Peyer's patch (tissue), 4 donors: ENCODE measurements around the gene LYPD4.

Source experiments
- POLR2A ChIP-seq, 2 donors: fragments of 450-650 bp; IDR thresholded peaks; one replicate each; pipeline ENCODE4 v1.5.1; 2017; ENCODE audit warnings: antibody characterized with exemption in 2 of 2, mild to moderate bottlenecking in 2 of 2, moderate library complexity in 2 of 2
- TF ChIP-seq, protein P1 (sequence below), 6 experiments: fragments of 450-650 bp in 4 of 6; fragments of 200-600 bp in 2 of 6; sonication (generic) in 1 of 6; IDR thresholded peaks; one replicate each; pipeline ENCODE4 v1.5.1; 2017 to 2019; ENCODE audit warnings: antibody characterized with exemption in 6 of 6, mild to moderate bottlenecking in 3 of 6, moderate library complexity in 1 of 6

DNA sequence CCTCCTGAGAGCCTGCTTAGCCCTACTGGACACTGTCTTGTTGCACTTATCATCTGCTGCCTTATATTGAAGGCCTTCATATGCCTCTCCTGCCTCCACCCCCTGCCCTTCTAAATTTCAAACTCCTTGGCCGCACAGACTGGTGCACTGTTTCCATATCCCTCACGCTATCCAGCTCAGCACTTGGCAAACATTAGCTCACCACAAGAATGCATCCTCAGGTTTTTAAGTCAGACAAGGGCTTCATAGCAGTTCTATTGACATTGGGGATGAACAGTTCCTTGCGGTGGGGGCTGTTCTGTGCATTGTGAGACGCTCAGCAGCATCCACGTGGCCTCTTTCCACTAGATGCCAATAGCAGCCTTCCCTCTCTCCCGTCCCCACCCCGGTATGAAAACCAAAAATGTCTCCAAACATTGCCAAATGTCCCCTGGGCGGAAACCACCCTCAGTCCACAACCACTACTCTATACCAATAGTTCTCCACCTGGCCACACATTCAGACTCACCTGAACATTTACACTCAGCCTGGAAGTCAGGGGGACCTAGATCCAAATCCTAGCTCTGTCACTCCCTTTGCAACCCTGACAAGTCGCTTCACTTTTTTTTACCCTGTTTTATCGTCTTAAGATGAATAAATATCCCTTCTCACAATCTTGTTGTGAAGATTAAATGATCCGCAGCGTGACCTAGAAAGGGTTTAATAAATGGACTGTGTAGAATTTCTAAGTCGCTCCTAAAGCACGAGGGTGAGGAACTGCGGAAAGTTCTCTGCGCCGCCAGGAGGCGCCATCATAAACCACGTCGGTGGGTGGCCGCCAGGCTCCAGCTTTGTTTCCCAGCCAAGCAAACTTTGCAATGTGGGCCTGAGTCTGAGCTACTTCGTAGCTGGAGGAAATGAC is 51.7 kb downstream of the LYPD4 start:
- TF ChIP-seq, protein P1, sequence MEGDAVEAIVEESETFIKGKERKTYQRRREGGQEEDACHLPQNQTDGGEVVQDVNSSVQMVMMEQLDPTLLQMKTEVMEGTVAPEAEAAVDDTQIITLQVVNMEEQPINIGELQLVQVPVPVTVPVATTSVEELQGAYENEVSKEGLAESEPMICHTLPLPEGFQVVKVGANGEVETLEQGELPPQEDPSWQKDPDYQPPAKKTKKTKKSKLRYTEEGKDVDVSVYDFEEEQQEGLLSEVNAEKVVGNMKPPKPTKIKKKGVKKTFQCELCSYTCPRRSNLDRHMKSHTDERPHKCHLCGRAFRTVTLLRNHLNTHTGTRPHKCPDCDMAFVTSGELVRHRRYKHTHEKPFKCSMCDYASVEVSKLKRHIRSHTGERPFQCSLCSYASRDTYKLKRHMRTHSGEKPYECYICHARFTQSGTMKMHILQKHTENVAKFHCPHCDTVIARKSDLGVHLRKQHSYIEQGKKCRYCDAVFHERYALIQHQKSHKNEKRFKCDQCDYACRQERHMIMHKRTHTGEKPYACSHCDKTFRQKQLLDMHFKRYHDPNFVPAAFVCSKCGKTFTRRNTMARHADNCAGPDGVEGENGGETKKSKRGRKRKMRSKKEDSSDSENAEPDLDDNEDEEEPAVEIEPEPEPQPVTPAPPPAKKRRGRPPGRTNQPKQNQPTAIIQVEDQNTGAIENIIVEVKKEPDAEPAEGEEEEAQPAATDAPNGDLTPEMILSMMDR (IDR thresholded peaks at IDR 0.05): peak; percentile 51 to 68 (median 56)
- TF ChIP-seq POLR2A (IDR thresholded peaks at IDR 0.05): no peak
